Epidermal melanocyte (primary cell): Measurements from ENCODE around the gene CPB1.

Source experiments
- DNase-seq: peaks from one replicate; pipeline ENCODE4 v3.0.0; 2011; ENCODE audit warnings: low spot score; ENCODE audit not compliant: insufficient read length

CPB1 gene

GRCh38 chr3:148881286-148881685 is 53.7 kb downstream of the CPB1 start:
- no peak for DNase-seq

- no peak for DNase-seq
Measured at GRCh38 chr3:148882288-148882687, 54.7 kb downstream of the CPB1 start.

GRCh38 chr3:148883163-148883562 is 55.6 kb downstream of the CPB1 start:
- no peak for DNase-seq

GRCh38 chr3:148884261-148884660 is 56.6 kb downstream of the CPB1 start:
- no peak for DNase-seq

GRCh38 chr3:148889828-148890227 is 62.2 kb downstream of the CPB1 start:
- DNase-seq = no peak

- no peak for DNase-seq
Measured at GRCh38 chr3:148896062-148896461, 68.5 kb downstream of the CPB1 start.

- DNase-seq = no peak
Measured at GRCh38 chr3:148901987-148902791, 74.6 kb downstream of the CPB1 start.

- no peak for DNase-seq
Measured at GRCh38 chr3:148903022-148903442, 75.4 kb downstream of the CPB1 start.

GRCh38 chr3:148903941-148904340 is 76.3 kb downstream of the CPB1 start:
- DNase-seq = no peak

GRCh38 chr3:148906667-148907066 is 79.1 kb downstream of the CPB1 start:
- no peak for DNase-seq
